HEK293T (cell line): ENCODE data around the gene PRDM15.

Experiments
- CTCF ChIA-PET: fragments of 350-600 bp; formaldehyde crosslinking; extraction: SDS; loops from one replicate; lab custom pipeline; 2021; ENCODE audit warnings: antibody characterized with exemption, inconsistent platforms; lab: Yijun Ruan, JAX
- POLR2A ChIA-PET: fragments of 350-600 bp; formaldehyde crosslinking; extraction: SDS; loops from one replicate; lab custom pipeline; 2020; ENCODE audit warnings: antibody characterized with exemption, inconsistent platforms; lab: Yijun Ruan, JAX
- DNase-seq: peaks from one replicate; pipeline ENCODE4 v3.0.0; 2012; ENCODE audit warnings: mixed read lengths; ENCODE audit errors: extremely low spot score
- ARNT ChIP-seq: fragments of 450-650 bp; IDR thresholded peaks from 2 replicates; pipeline ENCODE4 v1.6.1; 2017; ENCODE audit warnings: mild to moderate bottlenecking
- BHLHE40 ChIP-seq: fragments of 450-650 bp; IDR thresholded peaks from 2 replicates; pipeline ENCODE4 v1.6.1; 2016; ENCODE audit warnings: mild to moderate bottlenecking, moderate library complexity, borderline replicate concordance
- CTBP1 ChIP-seq: fragments of 450-650 bp; IDR thresholded peaks from 2 replicates; pipeline ENCODE4 v1.6.1; 2016; ENCODE audit warnings: borderline replicate concordance
- ELF4 ChIP-seq: fragments of 450-650 bp; IDR thresholded peaks from 2 replicates; pipeline ENCODE4 v1.6.1; 2017; ENCODE audit warnings: antibody characterized with exemption
- FOXA1 ChIP-seq: fragments of 450-650 bp; IDR thresholded peaks from 2 replicates; pipeline ENCODE4 v1.6.1; 2016; ENCODE audit warnings: mild to moderate bottlenecking
- FOXK2 ChIP-seq: fragments of 450-650 bp; IDR thresholded peaks from 2 replicates; pipeline ENCODE4 v1.6.1; 2016; ENCODE audit warnings: mild to moderate bottlenecking
- FOXM1 ChIP-seq: fragments of 450-650 bp; IDR thresholded peaks from 2 replicates; pipeline ENCODE4 v1.6.1; 2017; ENCODE audit warnings: mild to moderate bottlenecking, borderline replicate concordance
- HDGF ChIP-seq: fragments of 450-650 bp; IDR thresholded peaks from 2 replicates; pipeline ENCODE4 v1.6.1; 2017; ENCODE audit warnings: antibody characterized with exemption, borderline replicate concordance
- L3MBTL2 ChIP-seq: fragments of 450-650 bp; conservative IDR thresholded peaks from 2 replicates; pipeline ENCODE4 v1.6.1; 2016; ENCODE audit warnings: mild to moderate bottlenecking
- LEF1 ChIP-seq: fragments of 450-650 bp; IDR thresholded peaks from 2 replicates; pipeline ENCODE4 v1.6.1; 2017; ENCODE audit warnings: mild to moderate bottlenecking, borderline replicate concordance
- NFRKB ChIP-seq: fragments of 450-650 bp; IDR thresholded peaks from 2 replicates; pipeline ENCODE4 v1.6.1; 2016; ENCODE audit warnings: mild to moderate bottlenecking, moderate library complexity
- SP1 ChIP-seq: fragments of 450-650 bp; IDR thresholded peaks from 2 replicates; pipeline ENCODE4 v1.6.1; 2017
- SUZ12 ChIP-seq: fragments of 450-650 bp; IDR thresholded peaks from 2 replicates; pipeline ENCODE4 v1.6.1; 2016; ENCODE audit warnings: mild to moderate bottlenecking
- TARDBP ChIP-seq: fragments of 450-650 bp; IDR thresholded peaks from 2 replicates; pipeline ENCODE4 v1.6.1; 2016
- ZNF384 ChIP-seq: fragments of 450-650 bp; IDR thresholded peaks from 2 replicates; pipeline ENCODE4 v1.6.1; 2016
- TF ChIP-seq, protein P1 (sequence below): fragments of 450-650 bp; IDR thresholded peaks from 2 replicates; pipeline ENCODE4 v1.6.1; 2016

The PRDM15 gene

DNA sequence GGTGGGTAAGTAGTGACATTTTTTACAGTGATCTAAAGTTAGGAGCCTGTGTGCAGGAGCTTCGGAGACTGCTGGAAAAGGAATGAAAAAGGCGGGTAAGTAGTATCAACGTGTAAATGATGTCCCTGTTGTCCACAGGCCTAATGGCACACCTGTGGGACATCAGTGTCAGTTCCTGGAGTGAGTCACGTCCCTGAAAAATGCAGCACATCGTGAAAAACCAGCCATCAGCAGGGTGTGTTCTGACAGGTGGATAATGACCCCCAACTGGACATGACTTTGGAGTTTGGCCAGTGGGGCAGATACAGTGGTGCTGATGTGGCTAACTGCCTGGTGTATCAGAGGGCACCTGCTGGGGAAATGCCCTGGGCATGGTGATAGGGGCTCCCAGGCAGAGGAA, 12.0 kb upstream of the PRDM15 start:
- CTCF ChIA-PET, result no interaction called here
- no peak for DNase-seq
- POLR2A ChIA-PET, result no interaction called here
- TF ChIP-seq FOXM1 (no peak), HDGF (no peak), FOXA1 (no peak), SUZ12 (no peak), SP1 (no peak), BHLHE40 (no peak), ELF4 (no peak), NFRKB (no peak), ARNT (no peak), TARDBP (no peak), ZNF384 (no peak), LEF1 (no peak), FOXK2 (no peak), CTBP1 (no peak), L3MBTL2 (no peak)
- TF ChIP-seq, protein P1, sequence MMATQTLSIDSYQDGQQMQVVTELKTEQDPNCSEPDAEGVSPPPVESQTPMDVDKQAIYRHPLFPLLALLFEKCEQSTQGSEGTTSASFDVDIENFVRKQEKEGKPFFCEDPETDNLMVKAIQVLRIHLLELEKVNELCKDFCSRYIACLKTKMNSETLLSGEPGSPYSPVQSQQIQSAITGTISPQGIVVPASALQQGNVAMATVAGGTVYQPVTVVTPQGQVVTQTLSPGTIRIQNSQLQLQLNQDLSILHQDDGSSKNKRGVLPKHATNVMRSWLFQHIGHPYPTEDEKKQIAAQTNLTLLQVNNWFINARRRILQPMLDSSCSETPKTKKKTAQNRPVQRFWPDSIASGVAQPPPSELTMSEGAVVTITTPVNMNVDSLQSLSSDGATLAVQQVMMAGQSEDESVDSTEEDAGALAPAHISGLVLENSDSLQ, result no peak

DNA sequence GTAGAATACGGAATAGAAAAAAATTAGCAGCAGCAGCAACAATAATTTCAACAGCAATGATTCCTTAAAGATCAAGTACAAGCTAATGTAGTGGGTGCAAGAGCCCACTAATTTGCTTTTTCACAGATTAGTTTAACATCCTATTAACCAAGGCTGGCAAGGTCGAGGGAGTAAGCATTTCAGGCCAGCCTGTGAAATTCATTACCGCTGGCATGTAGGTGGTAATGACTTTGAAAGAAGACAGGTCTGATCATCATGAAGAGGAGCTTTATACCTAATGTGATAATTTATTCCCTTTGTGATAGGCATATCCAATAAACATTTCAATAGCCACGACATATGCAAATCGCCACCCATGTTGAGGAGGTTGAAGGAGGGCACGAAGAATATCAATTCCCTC, 11.2 kb upstream of the PRDM15 start:
- ChIA-PET CTCF (no interaction called here), POLR2A (no interaction called here)
- TF ChIP-seq L3MBTL2, result no peak
- DNase-seq, result no peak

GRCh38 chr21:41888749-41889376, 9.7 kb upstream of the PRDM15 start:
- no peak for TF ChIP-seq ARNT
- no peak for TF ChIP-seq TARDBP
- no peak for TF ChIP-seq NFRKB
- no peak for TF ChIP-seq SP1
- TF ChIP-seq FOXK2, result no peak
- no peak for TF ChIP-seq LEF1
- no peak for TF ChIP-seq FOXM1
- no peak for TF ChIP-seq FOXA1
- TF ChIP-seq, protein P1, result no peak
- TF ChIP-seq HDGF, result no peak
- no peak for TF ChIP-seq CTBP1
- TF ChIP-seq ELF4, result no peak
- TF ChIP-seq L3MBTL2, result no peak
- TF ChIP-seq BHLHE40, result no peak
- no peak for TF ChIP-seq SUZ12
- no peak for TF ChIP-seq ZNF384
- POLR2A ChIA-PET, result no interaction called here
- CTCF ChIA-PET, result no interaction called here
- no peak for DNase-seq

- no peak for TF ChIP-seq SP1
- TF ChIP-seq SUZ12, result no peak
- TF ChIP-seq, protein P1, result no peak
- TF ChIP-seq ZNF384, result no peak
- TF ChIP-seq FOXM1, result no peak
- no peak for TF ChIP-seq L3MBTL2
- no peak for TF ChIP-seq FOXA1
- TF ChIP-seq FOXK2, result no peak
- TF ChIP-seq LEF1, result no peak
- no peak for TF ChIP-seq BHLHE40
- TF ChIP-seq NFRKB, result no peak
- TF ChIP-seq ELF4, result no peak
- TF ChIP-seq HDGF, result no peak
- no peak for TF ChIP-seq ARNT
- DNase-seq, result no peak
- CTCF ChIA-PET, result no interaction called here
- POLR2A ChIA-PET, result no interaction called here
Observed at GRCh38 chr21:41887667-41888066, 8.5 kb upstream of the PRDM15 start.

DNA sequence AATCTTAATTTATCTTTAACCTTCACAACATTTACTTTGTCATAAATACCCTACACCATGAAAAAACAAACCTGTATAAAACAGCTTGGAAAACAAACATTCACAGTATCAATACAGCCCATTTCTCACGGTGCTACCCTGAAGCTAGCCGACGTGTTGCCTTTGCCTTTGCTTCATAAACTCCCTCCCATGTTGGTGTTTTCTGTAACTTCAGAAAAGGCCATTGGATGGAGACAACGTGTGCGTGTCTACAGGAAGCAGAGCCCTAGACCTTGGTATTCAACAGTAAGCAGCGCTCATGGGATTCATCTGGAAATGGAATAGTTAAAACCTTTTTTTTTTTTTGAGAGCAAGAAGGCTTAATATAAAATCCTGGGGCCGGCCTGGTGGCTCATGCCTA, 7.2 kb upstream of the PRDM15 start:
- ChIA-PET CTCF (no interaction called here), POLR2A (no interaction called here)
- no peak for DNase-seq
- TF ChIP-seq SP1 (no peak), SUZ12 (no peak), FOXA1 (no peak), ARNT (no peak), LEF1 (no peak), HDGF (no peak), CTBP1 (no peak)

DNA sequence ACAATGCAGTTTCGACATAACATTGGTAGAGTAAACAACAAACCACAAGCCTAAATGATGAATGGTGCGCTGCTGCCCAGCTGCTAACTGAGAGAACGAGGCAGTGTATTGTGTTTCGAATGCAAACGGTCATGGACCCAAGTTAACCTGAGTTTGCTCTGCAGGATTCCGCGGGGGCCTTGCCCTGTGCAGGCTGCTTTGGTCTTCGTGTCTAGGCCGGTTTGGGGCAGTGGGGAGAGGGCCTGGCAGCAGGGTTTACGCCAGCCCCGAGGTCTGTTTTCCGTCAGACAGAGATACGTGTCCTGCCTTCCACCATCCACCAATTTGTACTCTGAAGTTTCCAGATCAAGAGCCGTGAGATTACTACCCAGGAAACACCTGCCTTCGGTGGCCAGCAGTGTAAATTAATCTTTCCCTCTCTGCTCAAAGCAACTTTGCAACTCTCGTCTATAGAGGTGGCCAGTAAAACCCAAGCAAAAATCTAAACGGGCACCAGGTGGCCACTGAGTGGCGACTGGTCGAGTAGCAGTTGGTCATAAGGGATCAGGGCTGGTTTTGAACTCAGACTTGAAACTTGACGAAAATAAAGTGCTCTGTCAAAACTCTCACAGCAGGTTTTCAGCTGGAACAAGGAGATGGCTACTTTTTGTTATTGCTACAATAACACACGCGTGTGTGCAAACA, 6.3 kb upstream of the PRDM15 start:
- DNase-seq, result no peak
- ChIA-PET CTCF (no interaction called here), POLR2A (no interaction called here)
- TF ChIP-seq FOXA1 (no peak), HDGF (no peak), LEF1 (no peak), ELF4 (no peak), TARDBP (no peak), ARNT (no peak), SP1 (no peak), L3MBTL2 (no peak), BHLHE40 (no peak), ZNF384 (no peak)
- TF ChIP-seq, protein P1, result no peak
